ENCODE results near the gene MALAT1. TPM values are rescaled to one million over a fixed set of nuclear protein-coding genes. Genes with fewer than 3 reads are reported as not detected.

Gene MALAT1
- total and polyA plus RNA-seq, 2 donors (not counting 1 experiment from before 2014, with no cell fraction given) = 646 to 32,417 TPM

DNA sequence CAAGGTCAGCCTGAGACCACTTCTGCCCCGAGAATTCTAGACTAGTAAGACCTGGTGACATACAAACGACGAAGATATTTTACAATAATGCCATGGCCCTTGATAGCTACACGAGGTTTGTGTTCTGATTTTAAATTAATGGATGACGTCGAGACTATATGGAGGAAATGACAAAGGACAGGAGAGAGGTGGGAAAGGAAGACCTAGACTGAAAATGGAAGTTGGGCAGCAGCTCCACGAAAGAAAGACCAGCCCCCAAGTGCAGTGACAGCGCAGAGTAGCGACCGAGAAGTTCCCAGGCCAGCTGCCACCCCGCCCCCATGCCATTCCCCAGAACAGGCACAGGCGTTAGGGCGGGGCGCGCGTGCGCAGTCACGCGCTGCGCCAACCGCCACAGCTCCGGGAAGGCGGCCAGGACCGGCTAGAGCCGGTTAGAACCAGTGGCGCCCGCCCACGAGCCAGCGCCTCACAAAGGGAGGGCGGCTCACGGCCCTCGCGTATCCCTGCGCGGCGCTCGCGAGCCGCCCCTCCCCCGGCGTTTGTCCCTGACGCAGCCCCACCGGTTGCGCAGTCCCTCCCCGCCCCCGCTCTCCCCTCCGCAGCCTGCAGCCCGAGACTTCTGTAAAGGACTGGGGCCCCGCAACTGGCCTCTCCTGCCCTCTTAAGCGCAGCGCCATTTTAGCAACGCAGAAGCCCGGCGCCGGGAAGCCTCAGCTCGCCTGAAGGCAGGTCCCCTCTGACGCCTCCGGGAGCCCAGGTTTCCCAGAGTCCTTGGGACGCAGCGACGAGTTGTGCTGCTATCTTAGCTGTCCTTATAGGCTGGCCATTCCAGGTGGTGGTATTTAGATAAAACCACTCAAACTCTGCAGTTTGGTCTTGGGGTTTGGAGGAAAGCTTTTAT is 1.5 kb upstream of the MALAT1 start:
- H3K4me3 Mint-ChIP-seq = no peak overlapping the region
- no peak for TF ChIP-seq EZH2 (IDR thresholded peaks at IDR 0.05; ENCODE audit: borderline replicate concordance, insufficient read depth, low read depth, low read length, poor library complexity, severe bottlenecking)
- TF ChIP-seq, protein P1, sequence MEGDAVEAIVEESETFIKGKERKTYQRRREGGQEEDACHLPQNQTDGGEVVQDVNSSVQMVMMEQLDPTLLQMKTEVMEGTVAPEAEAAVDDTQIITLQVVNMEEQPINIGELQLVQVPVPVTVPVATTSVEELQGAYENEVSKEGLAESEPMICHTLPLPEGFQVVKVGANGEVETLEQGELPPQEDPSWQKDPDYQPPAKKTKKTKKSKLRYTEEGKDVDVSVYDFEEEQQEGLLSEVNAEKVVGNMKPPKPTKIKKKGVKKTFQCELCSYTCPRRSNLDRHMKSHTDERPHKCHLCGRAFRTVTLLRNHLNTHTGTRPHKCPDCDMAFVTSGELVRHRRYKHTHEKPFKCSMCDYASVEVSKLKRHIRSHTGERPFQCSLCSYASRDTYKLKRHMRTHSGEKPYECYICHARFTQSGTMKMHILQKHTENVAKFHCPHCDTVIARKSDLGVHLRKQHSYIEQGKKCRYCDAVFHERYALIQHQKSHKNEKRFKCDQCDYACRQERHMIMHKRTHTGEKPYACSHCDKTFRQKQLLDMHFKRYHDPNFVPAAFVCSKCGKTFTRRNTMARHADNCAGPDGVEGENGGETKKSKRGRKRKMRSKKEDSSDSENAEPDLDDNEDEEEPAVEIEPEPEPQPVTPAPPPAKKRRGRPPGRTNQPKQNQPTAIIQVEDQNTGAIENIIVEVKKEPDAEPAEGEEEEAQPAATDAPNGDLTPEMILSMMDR (IDR thresholded peaks at IDR 0.05) = no peak
- H3K27me3 ChIP-seq (replicated peaks in 1 of 4; ENCODE audit: control extremely low read depth in 1 of 4, control insufficient read depth in 3 of 4, insufficient read depth in 4 of 4, low read length in 3 of 4) = no peaks in the 10 kb centered on the region
- no peaks in the 10 kb centered on the region for H3K9me3 ChIP-seq (ENCODE audit: control extremely low read depth in 1 of 3, control insufficient read depth in 2 of 3, insufficient read depth in 1 of 3, low read length in 2 of 3)
- H3K4me1 Mint-ChIP-seq = peaks cover 43% of the 10 kb centered on the region
- no peaks in the 10 kb centered on the region for H3K9me3 Mint-ChIP-seq (ENCODE audit: insufficient read depth)
- peak overlapping the region; percentile 97 for H3K4me2 ChIP-seq (replicated peaks; ENCODE audit: low read depth, low read length, poor library complexity, severe bottlenecking)
- peaks cover 33% of the 10 kb centered on the region for H4K20me1 ChIP-seq (ENCODE audit: control insufficient read depth, insufficient read depth, low read length, poor library complexity, severe bottlenecking)
- ATAC-seq (ENCODE audit: low read depth) (peak; percentile 76), DNase-seq (peak; percentile 99)
- peaks cover 31 to 53% of the 10 kb centered on the region in 2 donors for H3K4me1 ChIP-seq (ENCODE audit: control insufficient read depth in 2 of 2, insufficient read depth in 2 of 2, low read length in 2 of 2)
- H3K36me3 ChIP-seq (replicated peaks in 1 of 2; ENCODE audit: control extremely low read depth in 1 of 2, control insufficient read depth in 1 of 2, extremely low read depth in 1 of 2, insufficient read depth in 2 of 2, low read length in 1 of 2) = peaks cover 0 to 26% of the 10 kb centered on the region in 2 experiments
- H3K79me2 ChIP-seq (ENCODE audit: control insufficient read depth, insufficient read depth, low read length) = peaks cover 80% of the 10 kb centered on the region
- H2AFZ ChIP-seq (ENCODE audit: insufficient read depth, low read depth, low read length, poor library complexity, severe bottlenecking) = peak overlapping the region; percentile 65
- H3K27ac ChIP-seq (ENCODE audit: low read length in 2 of 2) = peak overlapping the region; percentile 99 to 100
- POLR2A ChIA-PET = interaction anchor here (0.5 to 20.7 kb wide), 32 partner anchors 10 to 1631 kb away, joined by 3 to 1159 read pairs (median 8); partner anchors contain the start of genes CCDC88B, DPF2, FRMD8 and NEAT1
- H3K4me3 ChIP-seq (ENCODE audit: control extremely low read depth in 1 of 5, extremely low read depth in 1 of 5, insufficient read depth in 1 of 5, low read depth in 2 of 5, low read length in 4 of 5) = peak overlapping the region; percentile 76 to 100 (median 93)
- H3K27me3 Mint-ChIP-seq = no peaks in the 10 kb centered on the region
- CTCF ChIA-PET = interaction anchor here (0.6 to 17.5 kb wide), 22 partner anchors 10 to 168 kb away, joined by 3 to 541 read pairs (median 4); partner anchors contain the start of genes FRMD8, NEAT1, SLC25A45 and ZNRD2
- no peak overlapping the region for H3K27ac Mint-ChIP-seq
- under 1% methylated on average over 56 of the region's 61 CpGs for WGBS (ENCODE audit: insufficient coverage)
- peak overlapping the region; percentile 97 for H3K9ac ChIP-seq (ENCODE audit: low read length)
- intact Hi-C loops (cut with micrococcal nuclease) = loop anchor here (1.0 kb wide), 6 partner anchors 20 to 115 kb away; partner anchors contain the start of gene SLC25A45
